Heart right ventricle (tissue), 16 donors: Measurements from ENCODE around the gene PXK. TPM values are rescaled to one million over a fixed set of nuclear protein-coding genes. Genes with fewer than 3 reads are reported as not detected.

Experiments
- ATAC-seq, 8 donors: fragments of 200-7000 bp; cut with Tn5 transposase; one replicate each; pipeline ENCODE4 v1.9.1; 2020; ENCODE audit warnings: mild to moderate bottlenecking in 8 of 8, moderate library complexity in 8 of 8, moderate number of reproducible peaks in 1 of 8
- DNase-seq, 2 donors: peaks; one replicate each; pipeline ENCODE4 v3.0.0-alpha.2; 2020
- H3K27ac ChIP-seq, 10 donors: fragments of 200-600 bp; sonication (generic) in 2 of 10; one replicate each; pipeline versions ENCODE4 v1.5.0 to v1.8.0; 2020 to 2022; ENCODE audit warnings: mild to moderate bottlenecking in 3 of 10
- H3K27me3 ChIP-seq, 7 donors: fragments of 200-600 bp; one replicate each; pipeline ENCODE4 v1.8.0; 2021 to 2022; ENCODE audit warnings: mild to moderate bottlenecking in 2 of 7
- H3K36me3 ChIP-seq, 9 donors: fragments of 200-600 bp; sonication (generic) in 1 of 9; one replicate each; pipeline versions ENCODE4 v1.5.0 to v1.8.0; 2020 to 2022; ENCODE audit warnings: mild to moderate bottlenecking in 2 of 9
- H3K4me1 ChIP-seq, 9 donors: fragments of 200-600 bp; sonication (generic) in 1 of 9; one replicate each; pipeline versions ENCODE4 v1.5.0 to v1.8.0; 2020 to 2022; ENCODE audit warnings: mild to moderate bottlenecking in 4 of 9
- H3K4me3 ChIP-seq, 10 donors: fragments of 200-600 bp; sonication (generic) in 2 of 10; one replicate each; pipeline versions ENCODE4 v1.5.0 to v1.8.0; 2020 to 2022; ENCODE audit warnings: mild to moderate bottlenecking in 7 of 10, moderate library complexity in 2 of 10
- H3K9me3 ChIP-seq, 11 donors: fragments of 200-600 bp in 10 of 11; sonication (generic) in 2 of 11; one replicate each; pipeline versions ENCODE4 v1.5.0 to v1.8.0; 2013 to 2022; ENCODE audit warnings: mild to moderate bottlenecking in 2 of 11, control low read depth in 1 of 11, moderate library complexity in 1 of 11
- WGBS, 2 donors: extraction: QIAGEN DNeasy Blood & Tissue Kit; methylation state at CpG; one replicate each; pipeline ENCODE4 v1.1.7; 2013; ENCODE audit warnings: inconsistent platforms in 1 of 2; 5-methylcytosine and 5-hydroxymethylcytosine counted together
- intact Hi-C, 10 donors: fragments of 100-400 bp; cut with DNase I; formaldehyde crosslinking; loops; one replicate each; pipeline versions ENCODE4 v1.11.1 to v1.14.2; 2022
- polyA plus RNA-seq, 2 donors: library from polyadenylated mRNA; stranded (reverse); fragments of 200-250 nt; gene quantifications; one replicate each; pipeline ENCODE4 v1.2.3, GENCODE V29; 2013
- total RNA-seq, 10 donors: library from RNA; stranded (reverse); fragmentation: NEBNext Ultra II Directional in 3 of 10; extraction: Animal tissue kit (Norgen Biotek cat#: 25700) in 3 of 10; gene quantifications; one replicate each; pipeline versions ENCODE4 v1.2.1 to v1.2.4, GENCODE V29; 2021 to 2023
- TF ChIP-seq, protein P1 (sequence below), 9 donors: fragments of 200-600 bp; sonication (generic) in 2 of 9; IDR thresholded peaks; one replicate each; pipeline versions ENCODE4 v1.5.0 to v1.8.0; 2021 to 2022; ENCODE audit warnings: antibody characterized with exemption in 9 of 9, mild to moderate bottlenecking in 5 of 9, moderate library complexity in 1 of 9
- donor health status: Arrhythmogenic right ventricular cardiomyopathy.
- donor health status: ischemic (EF 13 %, LVEDD 7.1; RV severe dilation, severe dysfunction).
- donor health status: healthy with polysubstance abuse.
- donor health status: DM: no; HTN: yes; CAD: no.
- donor health status: DM: no; HTN: no; CAD: no.
- donor health status: ischemic (EF 25% LVEDD 6.9; RV normal size, moderate dysfunction).
- donor health status: ischemic (EF 25% LVEDD 5.7; RV mildly dilated, moderate dysfunction).
- donor health status: healthy.
- donor health status: DM: yes; HTN: yes; CAD: no.
- donor health status: Ischemic cardiomyopathy.
- donor health status: ischemic (EF 35%, LVEDD 5.7; RV mildly dilated, moderate dysfunction).
- donor health status: nonischemic (EF 11% LVEDD 7.7; RV severe dilation, severe dysfunction).
- donor health status: DM: yes; HTN: yes; CAD: no.
- donor health status: PGD.
- donor health status: ischemic (EF 29% LVEDD 5.4; RV normal size, mild dysfunction).
- donor health status: nonischemic (EF 23%, LVEDD 6.1; RV moderate dilation, normal function).

The PXK gene
- total and polyA plus RNA-seq, 12 donors: 5.6 to 16.3 (median 10.8) TPM

DNA sequence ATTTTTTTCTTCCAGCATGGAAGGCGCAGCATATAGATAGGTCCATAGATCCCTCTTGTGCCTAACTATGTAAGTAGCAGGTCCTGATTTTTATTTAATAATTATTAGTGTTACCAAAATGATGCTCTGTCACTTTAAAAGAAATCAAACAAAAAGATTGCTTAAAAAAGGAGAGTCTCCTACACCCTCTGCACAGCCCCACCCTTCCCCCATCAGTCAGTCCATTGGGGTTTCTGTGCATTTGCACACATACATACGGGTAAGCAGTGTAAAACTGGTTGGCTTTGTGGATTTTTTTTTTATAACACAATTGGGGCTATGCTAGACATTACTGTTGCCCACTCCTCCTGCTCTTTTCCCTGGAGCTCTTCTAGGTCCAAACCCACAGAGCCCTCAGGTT, 33.6 kb upstream of the PXK start:
- no peak overlapping the region for H3K27ac ChIP-seq
- peaks cover 0 to 11% (median 0%) of the 10 kb centered on the region in 9 donors for H3K4me1 ChIP-seq
- no peak for ATAC-seq
- H3K27me3 ChIP-seq: peaks cover 0 to 9% (median 0%) of the 10 kb centered on the region in 7 donors
- H3K36me3 ChIP-seq: peaks cover 0 to 5% (median 0%) of the 10 kb centered on the region in 9 donors
- no peak overlapping the region for H3K4me3 ChIP-seq
- intact Hi-C loops: loop anchor here in 7 of 10 donors (2.0 to 10.0 kb wide), 6 partner anchors 54 to 112 kb away; partner anchors contain the start of gene ABHD6 (in 4 of the 7)
- WGBS, 2 donors: 61 to 74% methylated on average over 2 of the region's 2 CpGs
- TF ChIP-seq, protein P1, sequence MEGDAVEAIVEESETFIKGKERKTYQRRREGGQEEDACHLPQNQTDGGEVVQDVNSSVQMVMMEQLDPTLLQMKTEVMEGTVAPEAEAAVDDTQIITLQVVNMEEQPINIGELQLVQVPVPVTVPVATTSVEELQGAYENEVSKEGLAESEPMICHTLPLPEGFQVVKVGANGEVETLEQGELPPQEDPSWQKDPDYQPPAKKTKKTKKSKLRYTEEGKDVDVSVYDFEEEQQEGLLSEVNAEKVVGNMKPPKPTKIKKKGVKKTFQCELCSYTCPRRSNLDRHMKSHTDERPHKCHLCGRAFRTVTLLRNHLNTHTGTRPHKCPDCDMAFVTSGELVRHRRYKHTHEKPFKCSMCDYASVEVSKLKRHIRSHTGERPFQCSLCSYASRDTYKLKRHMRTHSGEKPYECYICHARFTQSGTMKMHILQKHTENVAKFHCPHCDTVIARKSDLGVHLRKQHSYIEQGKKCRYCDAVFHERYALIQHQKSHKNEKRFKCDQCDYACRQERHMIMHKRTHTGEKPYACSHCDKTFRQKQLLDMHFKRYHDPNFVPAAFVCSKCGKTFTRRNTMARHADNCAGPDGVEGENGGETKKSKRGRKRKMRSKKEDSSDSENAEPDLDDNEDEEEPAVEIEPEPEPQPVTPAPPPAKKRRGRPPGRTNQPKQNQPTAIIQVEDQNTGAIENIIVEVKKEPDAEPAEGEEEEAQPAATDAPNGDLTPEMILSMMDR (IDR thresholded peaks at IDR 0.05): no peak
- H3K9me3 ChIP-seq: peaks cover 0 to 7% (median 0%) of the 10 kb centered on the region in 11 donors
- no peak for DNase-seq

DNA sequence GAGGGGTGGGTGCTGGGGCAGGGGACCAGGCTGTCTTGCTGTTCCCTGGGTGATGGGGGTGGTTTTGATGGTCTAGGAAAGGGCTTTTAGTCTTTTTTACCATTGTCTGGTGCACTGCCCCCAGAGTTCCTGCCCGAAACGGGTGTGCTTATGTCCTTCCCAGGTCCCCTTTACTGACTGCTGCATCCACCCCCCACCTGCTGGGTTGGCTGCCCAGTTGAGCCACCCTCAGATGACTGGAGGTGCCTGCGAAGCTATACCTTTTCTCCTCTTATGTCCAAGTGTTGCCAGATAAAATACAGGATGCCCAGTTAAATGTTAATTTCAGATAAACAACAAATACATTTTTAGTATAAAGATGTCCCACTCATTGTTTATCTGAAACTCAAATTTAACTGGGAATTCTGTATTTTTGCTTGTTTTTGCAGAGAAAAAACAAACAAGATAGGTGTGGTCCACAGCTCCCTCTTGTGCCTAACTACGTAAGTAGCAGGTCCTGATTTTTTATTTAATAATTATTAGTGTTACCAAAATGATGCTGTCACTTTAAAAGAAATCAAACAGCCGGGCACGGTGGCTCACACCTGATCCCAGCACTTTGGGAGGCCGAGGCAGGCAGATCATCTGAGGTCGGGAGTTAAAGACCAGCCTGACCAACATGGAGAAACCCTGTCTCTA, 32.7 kb upstream of the PXK start:
- peaks cover 0 to 9% (median 0%) of the 10 kb centered on the region in 7 donors for H3K27me3 ChIP-seq
- 19 to 20% methylated on average over 8 of the region's 8 CpGs for WGBS, 2 donors
- no peak overlapping the region for H3K4me3 ChIP-seq
- H3K27ac ChIP-seq: no peak overlapping the region
- H3K9me3 ChIP-seq: peaks cover 0 to 6% (median 0%) of the 10 kb centered on the region in 11 donors
- intact Hi-C loops: loop anchor here (1.0 to 10.0 kb wide), 8 partner anchors 55 to 295 kb away; partner anchors contain the start of genes ABHD6 (in 6 of the 10) and FLNB (in 1 of the 10)
- H3K36me3 ChIP-seq: no peaks in the 10 kb centered on the region
- peaks cover 0 to 11% (median 0%) of the 10 kb centered on the region in 9 donors for H3K4me1 ChIP-seq
- TF ChIP-seq, protein P1 (IDR thresholded peaks at IDR 0.05): peak; percentile 29 to 76 (median 59)
- ATAC-seq (no peak), DNase-seq (no peak)

DNA sequence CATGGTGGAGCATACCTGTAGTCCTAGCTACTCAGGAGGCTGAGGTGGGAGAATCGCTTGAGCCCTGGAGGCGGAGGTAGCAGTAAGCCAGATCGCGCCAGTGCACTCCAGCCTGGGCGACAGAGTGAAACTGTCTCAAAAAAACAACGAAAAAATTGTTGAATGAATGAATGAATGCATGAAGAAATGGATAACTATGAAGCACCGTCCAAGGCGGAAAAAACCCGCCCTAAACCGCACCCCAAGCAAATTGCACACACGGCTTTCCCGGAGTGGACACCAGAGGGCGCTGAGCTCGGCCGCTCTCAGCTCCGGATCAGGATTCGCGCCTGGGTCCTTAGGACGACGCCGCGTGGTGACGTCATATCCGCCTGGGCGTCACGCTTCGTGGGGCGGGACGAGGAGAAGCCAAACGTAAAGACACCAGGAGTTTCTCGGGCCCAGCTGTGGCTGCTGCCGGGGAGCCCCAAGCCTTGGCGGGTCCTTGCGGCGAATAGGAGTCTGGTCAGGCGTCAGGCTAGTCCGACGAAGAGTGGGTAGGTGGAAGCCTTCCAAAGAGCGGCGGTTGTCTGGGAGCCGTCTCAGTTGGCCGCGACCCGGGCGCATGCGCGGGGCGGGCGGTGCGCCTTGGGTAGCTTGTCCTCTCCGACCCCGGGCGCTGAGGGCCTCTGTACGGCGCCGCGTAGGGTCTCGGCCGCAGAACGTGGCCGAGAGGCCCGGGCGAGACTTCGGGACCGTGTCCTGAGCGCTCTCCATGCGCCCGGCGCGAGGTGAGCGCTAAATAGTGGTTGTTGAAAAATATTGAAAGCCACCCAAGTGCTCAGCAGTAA, 26.6 kb upstream of the PXK start, which contains the start of the genes HTD2 and RPP14:
HTD2 (plus strand) TSS at position 639 of the 830 bp plus-strand sequence. CDS start 11,094 bp downstream, outside the sequence.
RPP14 (plus strand) TSS at position 364 of the 830 bp plus-strand sequence. CDS start 4,085 bp downstream, outside the sequence.
- no peaks in the 10 kb centered on the region for H3K9me3 ChIP-seq
- TF ChIP-seq, protein P1 (IDR thresholded peaks at IDR 0.05): peak; percentile 94 to 99 (median 98)
- H3K4me1 ChIP-seq: peaks cover 0 to 40% (median 32%) of the 10 kb centered on the region in 9 donors
- ATAC-seq (peak; percentile 95 to 98 (median 96)), DNase-seq (peak; percentile 98 to 99)
- 3 to 4% methylated on average over 68 to 71 of the region's 71 CpGs for WGBS, 2 donors
- intact Hi-C loops: loop anchor here in 3 of 10 donors (5.0 to 10.0 kb wide), 4 partner anchors 69 to 301 kb away; partner anchors contain the start of genes ABHD6 (in 2 of the 3) and FLNB (in 1 of the 3)
- H3K27ac ChIP-seq: peak within 1 kb of the TSS; percentile 95 to 99 (median 97)
- peaks cover 0 to 29% (median 10%) of the 10 kb centered on the region in 9 donors for H3K36me3 ChIP-seq
- no peaks in the 10 kb centered on the region for H3K27me3 ChIP-seq
- H3K4me3 ChIP-seq: peak within 1 kb of the TSS; percentile 73 to 93 (median 87)
